ENCODE data around the gene ITPKB. TPM values are rescaled to one million over a fixed set of nuclear protein-coding genes. Genes with fewer than 3 reads are reported as not detected.

The ITPKB gene
- total and polyA plus RNA-seq, 11 donors: 6.2 to 33.7 (median 17.8) TPM

GRCh38 chr1:226597616-226598454 is 141.2 kb downstream of the ITPKB start:
- Histone ChIP-seq H3K4me1 (peaks cover 0 to 11% (median 6%) of the 10 kb centered on the region in 12 donors), H3K36me3 (no peaks in the 10 kb centered on the region), H3K27me3 (no peaks in the 10 kb centered on the region), H3K4me3 (no peak overlapping the region), H3K9me3 (peaks cover 0 to 8% (median 0%) of the 10 kb centered on the region in 12 donors), H3K27ac (no peak overlapping the region)
- intact Hi-C loops (cut with DNase I): loop anchor here in 1 of 10 donors (5.0 kb wide), 1 partner anchor 46 kb away; no protein-coding TSS in a partner anchor
- WGBS, 4 donors: 70 to 91% (median 78%) methylated on average over 4 to 5 of the region's 5 CpGs
- no peak for DNase-seq
- ATAC-seq: no peak
- TF ChIP-seq CTCF (IDR thresholded peaks at IDR 0.05) (no peak), POLR2A (IDR thresholded peaks at IDR 0.05) (no peak)

- DNase-seq: no peak
- TF ChIP-seq POLR2A (IDR thresholded peaks at IDR 0.05) (no peak), CTCF (IDR thresholded peaks at IDR 0.05) (no peak)
- Histone ChIP-seq H3K4me3 (no peak overlapping the region), H3K9me3 (peaks cover 0 to 8% (median 0%) of the 10 kb centered on the region in 12 donors), H3K27ac (no peak overlapping the region), H3K36me3 (no peaks in the 10 kb centered on the region), H3K4me1 (no peaks in the 10 kb centered on the region), H3K27me3 (no peaks in the 10 kb centered on the region)
- ATAC-seq: no peak
- intact Hi-C loops (cut with DNase I): loop anchor here in 1 of 10 donors (5.0 kb wide), 1 partner anchor 44 kb away; no protein-coding TSS in a partner anchor
- 81 to 90% (median 85%) methylated on average over 7 to 16 of the region's 16 CpGs for WGBS, 4 donors
These were observed 142.4 kb downstream of the ITPKB start for GRCh38 chr1:226596531-226597165.

- Histone ChIP-seq H3K27me3 (no peaks in the 10 kb centered on the region), H3K36me3 (no peaks in the 10 kb centered on the region), H3K27ac (no peak overlapping the region), H3K4me3 (no peak overlapping the region), H3K4me1 (peaks cover 0 to 8% (median 0%) of the 10 kb centered on the region in 12 donors), H3K9me3 (peaks cover 0 to 8% (median 0%) of the 10 kb centered on the region in 12 donors)
- DNase-seq (no peak), ATAC-seq (no peak)
- intact Hi-C loops (cut with DNase I): no loop called here
- no peak for TF ChIP-seq POLR2A (IDR thresholded peaks at IDR 0.05)
- TF ChIP-seq CTCF (IDR thresholded peaks at IDR 0.05): no peak
- WGBS, 4 donors: 73 to 88% (median 81%) methylated on average over 8 of the region's 8 CpGs
These were observed 145.5 kb downstream of the ITPKB start for GRCh38 chr1:226593541-226593940.

GRCh38 chr1:226590614-226591013 is 148.5 kb downstream of the ITPKB start:
- peaks cover 0 to 12% (median 0%) of the 10 kb centered on the region in 12 donors for H3K4me1 ChIP-seq
- intact Hi-C loops (cut with DNase I): no loop called here
- peaks cover 0 to 6% (median 0%) of the 10 kb centered on the region in 12 donors for H3K9me3 ChIP-seq
- DNase-seq (no peak), ATAC-seq (no peak)
- no peak overlapping the region for H3K27ac ChIP-seq
- TF ChIP-seq POLR2A (IDR thresholded peaks at IDR 0.05) (no peak), CTCF (IDR thresholded peaks at IDR 0.05) (no peak)
- no peaks in the 10 kb centered on the region for H3K36me3 ChIP-seq
- H3K27me3 ChIP-seq: no peaks in the 10 kb centered on the region
- H3K4me3 ChIP-seq: no peak overlapping the region
- 86 to 95% (median 93%) methylated on average over 7 of the region's 7 CpGs for WGBS, 4 donors

Data from heart left ventricle (tissue), 16 donors.